GM21381 (cell line): ENCODE data around the gene GTF2A1L.
"Not testable (repeated sequence)": the region's sequence is repeated elsewhere in the genome, so short reads cannot be mapped to it uniquely, and the experiment has no call there.

Source experiments
- ATAC-seq: cut with Tn5 transposase; IDR thresholded peaks from one replicate; pipeline ENCODE4 v1.9.1; 2021; ENCODE audit warnings: mild to moderate bottlenecking, moderate library complexity; ENCODE audit not compliant: unreplicated experiment

The GTF2A1L gene

GRCh38 chr2:48696881-48697280, 79.2 kb downstream of the GTF2A1L start:
- ATAC-seq: no peak

DNA sequence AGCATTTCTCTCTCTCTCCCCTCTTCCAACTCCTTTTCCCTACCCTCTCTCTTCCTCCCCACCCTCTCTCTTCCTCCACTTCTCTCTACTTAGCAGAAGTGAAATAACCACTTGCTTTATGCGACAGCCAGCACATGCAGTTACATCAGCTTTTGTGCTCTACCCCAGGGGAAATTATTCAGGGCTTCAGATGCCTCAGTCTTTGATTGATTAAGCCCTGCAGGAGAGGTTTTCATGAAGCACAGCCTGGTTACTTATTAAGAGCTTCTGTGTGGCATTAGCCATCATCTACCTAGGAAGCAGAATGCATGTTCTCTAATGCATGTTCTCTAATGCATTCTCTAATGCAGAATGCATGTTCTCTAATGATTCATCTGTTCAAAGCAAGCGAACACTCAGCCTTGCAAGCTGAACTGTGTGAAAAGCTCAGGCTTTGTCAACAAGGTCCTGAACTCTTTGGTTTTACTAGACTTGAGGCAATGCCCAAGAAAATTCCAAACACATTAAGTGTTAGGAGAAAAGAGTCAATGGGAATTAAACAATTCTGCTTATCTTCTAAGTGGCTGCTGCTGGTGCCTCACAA, 81.8 kb downstream of the GTF2A1L start:
- ATAC-seq: no peak

DNA sequence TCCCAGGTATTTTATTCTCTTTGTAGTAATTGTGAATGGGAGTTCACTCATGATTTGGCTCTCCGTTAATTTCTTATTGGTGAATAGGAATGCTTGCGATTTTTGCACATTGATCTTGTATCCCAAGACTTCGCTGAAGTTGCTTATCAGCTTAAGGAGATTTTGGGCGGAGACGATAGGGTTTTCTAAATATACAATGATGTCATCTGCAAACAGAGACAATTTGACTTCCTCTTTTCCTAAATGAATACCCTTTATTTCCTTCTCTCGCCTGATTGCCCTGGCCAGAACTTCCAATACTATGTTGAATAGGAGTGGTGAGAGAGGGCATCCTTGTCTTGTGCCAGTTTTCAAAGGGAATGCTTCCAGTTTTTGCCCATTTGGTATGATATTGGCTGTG, 86.0 kb downstream of the GTF2A1L start:
- ATAC-seq: not testable (repeated sequence)

DNA sequence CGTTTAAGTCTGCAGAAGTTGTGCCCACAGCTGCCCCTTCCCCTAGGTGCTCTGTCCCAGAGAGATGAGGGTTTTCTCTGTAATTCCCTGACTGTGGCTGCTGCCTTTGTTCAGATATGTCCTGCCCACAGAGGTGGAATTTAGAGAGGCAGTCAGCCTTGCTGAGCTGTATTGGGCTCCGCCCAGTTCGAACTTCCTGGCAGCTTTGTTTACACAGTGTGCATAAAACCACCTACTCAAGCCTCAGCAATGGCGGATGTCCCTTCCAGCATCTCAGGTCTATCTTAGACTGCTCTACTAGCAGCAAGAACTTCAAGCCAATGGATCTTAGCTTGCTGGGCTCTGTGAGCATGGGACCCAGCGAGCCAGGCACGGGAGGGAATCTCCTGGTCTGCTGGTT, 89.8 kb downstream of the GTF2A1L start:
- ATAC-seq: no peak

GRCh38 chr2:48709096-48710034, 91.7 kb downstream of the GTF2A1L start:
- no peak for ATAC-seq

DNA sequence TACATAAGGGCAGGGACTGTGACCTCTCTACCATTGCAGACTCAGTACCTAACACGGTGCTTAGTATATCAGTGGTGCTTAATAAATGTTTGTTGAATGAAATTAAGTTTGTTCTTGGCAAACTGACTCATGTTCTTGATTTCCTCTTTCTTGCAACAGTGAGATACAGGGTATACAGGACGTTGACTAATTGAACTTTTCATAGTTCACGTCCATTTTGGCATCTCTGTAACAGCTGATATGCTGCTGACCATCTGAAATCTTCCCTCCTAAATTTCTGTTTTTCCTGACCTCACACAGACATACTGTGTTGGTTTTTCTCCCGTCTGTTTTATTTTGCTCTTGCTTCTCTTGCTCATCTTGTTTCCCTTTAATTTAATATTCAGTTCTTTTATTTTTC, 93.7 kb downstream of the GTF2A1L start:
- no peak for ATAC-seq

DNA sequence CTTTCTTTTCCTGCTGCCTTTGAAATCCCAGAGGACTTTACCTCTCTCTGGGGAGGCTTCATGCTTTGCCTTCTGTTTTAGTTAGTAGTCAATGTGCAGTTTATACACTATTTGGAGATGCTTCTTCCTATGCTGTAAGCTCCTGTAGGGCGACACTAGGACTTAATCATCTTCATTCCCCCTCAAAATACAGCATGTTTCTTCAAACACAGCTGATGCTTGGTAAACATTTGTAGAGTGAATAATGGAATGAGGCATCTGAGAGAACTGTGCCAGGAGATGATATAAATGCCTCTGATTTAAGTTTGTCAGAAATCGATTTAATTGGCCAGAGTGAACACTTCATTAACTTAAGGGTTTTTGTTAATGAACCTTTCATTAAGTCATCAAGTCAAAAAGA, 94.5 kb downstream of the GTF2A1L start:
- no peak for ATAC-seq

DNA sequence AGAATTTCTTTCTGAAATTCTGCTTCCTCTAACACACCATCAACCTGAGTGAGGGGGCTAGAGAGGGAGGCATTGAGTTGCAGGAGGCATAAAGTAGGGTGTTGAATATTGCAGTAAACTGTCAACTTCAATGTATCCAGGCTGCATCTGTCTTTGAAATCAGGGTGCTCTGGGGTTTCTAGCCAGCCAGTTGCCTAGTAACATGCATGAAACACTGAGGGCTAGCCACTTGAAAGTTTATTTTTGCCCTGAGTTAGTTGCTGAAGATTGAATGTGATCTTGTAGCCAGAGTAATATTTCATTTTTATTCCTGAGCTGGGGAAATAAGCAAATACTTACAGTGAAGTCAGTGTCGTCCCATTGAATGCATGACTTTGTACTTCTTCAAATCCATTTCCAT, 96.0 kb downstream of the GTF2A1L start:
- ATAC-seq: no peak

GRCh38 chr2:48714245-48714644, 96.6 kb downstream of the GTF2A1L start:
- no peak for ATAC-seq

DNA sequence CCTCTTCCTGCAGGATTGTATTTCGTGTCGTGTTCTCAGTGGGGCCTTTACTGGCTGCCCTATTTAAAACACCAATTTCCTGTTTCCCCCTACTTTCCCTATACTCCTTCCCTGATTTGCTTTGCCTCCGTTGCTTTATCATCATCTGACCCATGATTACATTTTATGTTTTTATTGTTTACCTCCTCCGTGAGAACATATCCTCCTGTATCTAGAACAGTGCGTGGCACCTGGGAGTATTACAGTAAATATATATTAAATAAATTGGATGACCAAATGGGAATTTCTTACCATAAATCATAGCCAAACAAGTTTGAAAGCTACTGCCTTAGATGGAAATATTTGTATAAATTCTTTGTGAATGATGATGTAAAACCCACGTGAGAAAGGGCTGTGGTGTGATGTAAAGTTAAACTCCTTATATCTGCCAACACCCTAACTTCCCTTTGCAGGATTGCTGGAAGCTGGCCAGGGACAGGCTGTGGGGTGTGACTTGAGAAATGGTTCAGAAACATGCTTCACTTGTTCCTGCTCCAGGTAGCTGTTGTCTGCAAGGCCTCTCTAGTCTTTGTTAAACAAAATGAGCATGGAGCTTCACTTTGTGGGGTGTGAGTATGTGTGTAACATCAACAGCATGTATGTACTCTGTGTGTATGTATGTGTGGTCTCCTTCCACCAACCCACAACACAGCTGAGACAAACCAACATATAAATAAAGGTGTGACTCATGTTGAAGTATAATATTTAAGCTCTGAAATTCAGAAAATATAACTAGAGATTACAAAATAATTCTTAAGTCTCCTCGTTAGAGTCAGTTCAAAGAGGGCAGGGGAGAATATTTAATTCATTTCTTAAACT, 97.6 kb downstream of the GTF2A1L start:
- no peak for ATAC-seq

DNA sequence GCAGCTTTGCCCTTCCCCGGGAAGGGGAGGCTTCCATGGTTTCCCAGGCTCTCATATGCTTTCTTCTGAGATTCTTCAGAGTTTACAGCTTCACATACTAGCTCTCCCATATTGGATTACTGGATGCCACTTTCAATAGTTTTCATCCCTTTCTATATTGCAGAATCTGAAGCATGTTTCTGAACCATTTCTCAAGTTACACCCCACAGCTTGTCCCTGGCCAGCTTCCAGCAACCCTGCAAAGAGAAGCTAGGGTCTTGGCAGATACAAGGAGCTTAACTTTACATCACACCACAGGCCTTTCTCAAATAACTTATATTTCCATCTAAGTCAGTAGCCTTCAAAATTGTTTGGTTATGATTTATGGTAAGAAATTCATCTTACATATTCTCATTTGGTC, 98.3 kb downstream of the GTF2A1L start:
- ATAC-seq: no peak

GRCh38 chr2:48717846-48718245, 100.2 kb downstream of the GTF2A1L start:
- no peak for ATAC-seq

GRCh38 chr2:48719480-48720177, 102.0 kb downstream of the GTF2A1L start:
- ATAC-seq: no peak

- no peak for ATAC-seq
Measured at GRCh38 chr2:48721158-48721557, 103.5 kb downstream of the GTF2A1L start.

DNA sequence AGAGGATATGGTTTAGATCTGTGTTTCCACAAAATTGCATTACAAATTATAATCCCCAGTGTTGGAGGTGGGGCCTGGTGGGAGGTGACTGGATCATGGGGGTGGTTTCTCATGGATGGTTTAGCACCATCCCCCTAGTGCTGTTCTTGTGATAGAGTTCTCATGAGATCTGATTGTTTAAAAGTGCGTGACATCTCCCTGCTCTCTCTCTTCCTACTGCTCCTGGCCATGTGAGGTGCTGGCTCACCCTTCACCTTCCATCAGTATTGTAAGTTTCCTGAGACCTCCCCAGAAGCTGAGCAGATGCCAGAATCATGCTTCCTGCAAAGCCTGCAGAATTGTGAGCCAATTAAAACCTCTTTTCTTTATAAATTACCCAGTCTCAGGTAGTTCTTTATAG, 104.7 kb downstream of the GTF2A1L start:
- ATAC-seq: no peak

- ATAC-seq: no peak
Measured at GRCh38 chr2:48723129-48723528, 105.5 kb downstream of the GTF2A1L start.

DNA sequence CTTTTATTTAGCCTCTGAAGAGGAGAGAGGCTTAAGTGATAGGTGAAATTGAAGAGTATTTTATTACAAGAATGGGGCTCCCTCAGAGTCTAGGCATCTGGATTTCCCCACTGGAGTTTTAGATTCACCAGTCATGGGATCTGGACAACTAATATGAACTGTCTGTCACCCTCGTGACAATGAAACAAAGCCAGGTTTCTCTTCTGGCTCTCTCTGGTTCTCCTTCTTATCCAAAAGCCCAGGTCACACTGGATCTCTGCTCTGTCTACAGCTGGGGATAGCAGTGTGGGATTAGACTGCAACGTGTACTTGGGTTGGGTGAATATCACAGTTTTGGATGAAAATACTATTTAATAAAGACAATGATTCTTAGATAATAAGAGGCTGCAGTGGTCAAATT, 106.6 kb downstream of the GTF2A1L start:
- no peak for ATAC-seq

- no peak for ATAC-seq
Measured at GRCh38 chr2:48725696-48726494, 108.2 kb downstream of the GTF2A1L start.

DNA sequence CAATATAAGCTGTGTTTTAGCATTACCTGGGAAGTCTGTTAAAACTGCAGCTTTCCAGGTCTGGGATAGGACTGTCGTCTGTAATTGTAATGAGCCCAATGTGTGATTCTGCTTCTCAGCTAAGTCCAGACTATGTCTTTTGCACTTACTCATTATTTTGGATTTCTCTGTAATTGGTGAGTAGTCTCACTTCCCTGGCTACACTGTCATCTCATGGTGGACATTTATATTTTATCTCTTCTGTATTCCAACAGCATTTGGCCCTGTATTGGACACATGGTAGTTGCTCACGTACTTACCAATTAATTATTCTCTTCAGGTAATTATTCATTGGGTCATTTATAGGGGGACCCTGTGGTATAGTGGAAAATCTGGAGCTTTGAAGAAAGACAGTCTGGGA, 109.9 kb downstream of the GTF2A1L start:
- no peak for ATAC-seq

- no peak for ATAC-seq
Measured at GRCh38 chr2:48728295-48728694, 110.6 kb downstream of the GTF2A1L start.
